IMR-90 (cell line): ENCODE results near the gene IL36G. TPM values are rescaled to one million over a fixed set of nuclear protein-coding genes. Genes with fewer than 3 reads are reported as not detected.

Source experiments
- ATAC-seq: fragments of 200-7000 bp; cut with Tn5 transposase; 2 replicates; pipeline ENCODE4 v1.9.1; 2020; ENCODE audit warnings: low read depth, mild to moderate bottlenecking, moderate library complexity
- BruUV-seq: library from RNA; stranded (reverse); fragments of 400-500 nt; replicated peaks from 2 replicates; lab custom pipeline; 2021; lab: Mats Ljungman, UMichigan
- CTCF ChIA-PET: fragments of 300-600 bp; formaldehyde crosslinking; extraction: SDS; loops from one replicate; lab custom pipeline; 2021; ENCODE audit warnings: antibody characterized with exemption; lab: Yijun Ruan, JAX
- POLR2A ChIA-PET: fragments of 300-600 bp; sonication (Branson Sonifier 250); formaldehyde crosslinking; loops from one replicate; lab custom pipeline; 2022; ENCODE audit warnings: antibody characterized with exemption; ENCODE audit not compliant: unreplicated experiment; lab: Charles Lee
- DNase-seq: peaks from one replicate; pipeline ENCODE4 v3.0.0; 2013
- H2AFZ ChIP-seq: replicated peaks from 2 replicates; pipeline ENCODE3; 2013; ENCODE audit warnings: low read length, mild to moderate bottlenecking; ENCODE audit not compliant: poor library complexity
- H2AK5ac ChIP-seq: 2 replicates; pipeline ENCODE4 v1.6.1; 2013; ENCODE audit warnings: low read depth, low read length, inconsistent platforms
- H2AK9ac ChIP-seq: replicated peaks from 2 replicates; pipeline ENCODE3; 2013; ENCODE audit warnings: mild to moderate bottlenecking, low read depth, low read length, moderate library complexity; ENCODE audit not compliant: poor library complexity
- H2BK120ac ChIP-seq: 2 replicates; pipeline ENCODE4 v1.6.1; 2013; ENCODE audit warnings: low read depth, low read length, inconsistent platforms
- H2BK15ac ChIP-seq: 3 replicates; pipeline ENCODE4 v1.6.1; 2013; ENCODE audit warnings: low read depth, low read length, inconsistent platforms
- H2BK20ac ChIP-seq: 2 replicates; pipeline ENCODE4 v1.6.1; 2013; ENCODE audit warnings: low read depth, mild to moderate bottlenecking, inconsistent platforms, low read length, moderate library complexity
- H2BK5ac ChIP-seq: 2 replicates; pipeline ENCODE4 v1.6.1; 2013; ENCODE audit warnings: mild to moderate bottlenecking, low read depth, low read length, inconsistent platforms; ENCODE audit not compliant: poor library complexity, severe bottlenecking
- H3K14ac ChIP-seq: replicated peaks from 2 replicates; pipeline ENCODE4 v1.6.1; 2013; ENCODE audit warnings: low read depth, low read length, inconsistent platforms
- H3K18ac ChIP-seq: 2 replicates; pipeline ENCODE4 v1.6.1; 2013; ENCODE audit warnings: low read depth, low read length, control low read depth
- H3K23ac ChIP-seq: 2 replicates; pipeline ENCODE4 v1.6.1; 2013; ENCODE audit warnings: low read depth, low read length, inconsistent platforms
- H3K27ac ChIP-seq: 2 replicates; pipeline ENCODE4 v1.5.1; 2013; ENCODE audit warnings: mild to moderate bottlenecking, control low read depth, low read length; ENCODE audit not compliant: insufficient read depth
- H3K27me3 ChIP-seq: 2 replicates; pipeline ENCODE4 v1.6.1; 2013; ENCODE audit warnings: low read length; ENCODE audit not compliant: control insufficient read depth, insufficient read depth
- H3K36me3 ChIP-seq: 2 replicates; pipeline ENCODE4 v1.6.1; 2013; ENCODE audit warnings: low read length, mixed read lengths; ENCODE audit not compliant: control insufficient read depth, insufficient read depth
- H3K4ac ChIP-seq: 2 replicates; pipeline ENCODE4 v1.6.1; 2013; ENCODE audit warnings: low read depth, low read length, inconsistent platforms
- H3K4me1 ChIP-seq: 2 replicates; pipeline ENCODE4 v1.6.1; 2013; ENCODE audit warnings: low read length, mixed read lengths; ENCODE audit not compliant: control insufficient read depth, insufficient read depth
- H3K4me2 ChIP-seq: 2 replicates; pipeline ENCODE4 v1.6.1; 2013; ENCODE audit warnings: low read depth, mild to moderate bottlenecking, control low read depth, low read length, moderate library complexity
- H3K4me3 ChIP-seq: 2 replicates; pipeline ENCODE4 v1.5.1; 2013; ENCODE audit warnings: low read depth, mild to moderate bottlenecking, control low read depth, low read length, moderate library complexity; ENCODE audit not compliant: insufficient read depth
- H3K56ac ChIP-seq: 2 replicates; pipeline ENCODE4 v1.6.1; 2013; ENCODE audit warnings: low read length, inconsistent platforms; ENCODE audit not compliant: insufficient read depth; ENCODE audit errors: extremely low read depth
- H3K79me1 ChIP-seq, 2 experiments: 2 replicates each; pipeline ENCODE4 v1.6.1; 2013; ENCODE audit warnings: low read length in 2 of 2, inconsistent platforms in 1 of 2, low read depth in 1 of 2
- H3K9ac ChIP-seq: 2 replicates; pipeline ENCODE4 v1.6.1; 2013; ENCODE audit warnings: low read depth, low read length, control low read depth
- H3K9me1 ChIP-seq: 2 replicates; pipeline ENCODE4 v1.6.1; 2013; ENCODE audit warnings: low read length, inconsistent platforms; ENCODE audit not compliant: insufficient read depth
- H3K9me3 ChIP-seq: 2 replicates; pipeline ENCODE4 v1.6.1; 2013; ENCODE audit warnings: low read length; ENCODE audit not compliant: control insufficient read depth, insufficient read depth
- H4K20me1 ChIP-seq: 2 replicates; pipeline ENCODE4 v1.6.1; 2013; ENCODE audit warnings: low read length, inconsistent platforms; ENCODE audit not compliant: insufficient read depth
- H4K5ac ChIP-seq: 2 replicates; pipeline ENCODE4 v1.6.1; 2013; ENCODE audit warnings: mild to moderate bottlenecking, low read depth, low read length, control low read depth
- H4K8ac ChIP-seq, 2 experiments: 2 replicates each; pipeline ENCODE4 v1.6.1; 2013; ENCODE audit warnings: low read depth in 2 of 2, low read length in 2 of 2, control low read depth in 1 of 2, inconsistent platforms in 1 of 2
- H4K91ac ChIP-seq: 2 replicates; pipeline ENCODE4 v1.6.1; 2013; ENCODE audit warnings: low read depth, low read length, inconsistent platforms; ENCODE audit not compliant: insufficient read depth
- BHLHE40 ChIP-seq: fragments of 150-350 bp; IDR thresholded peaks from 2 replicates; pipeline ENCODE4 v1.6.1; 2016; ENCODE audit warnings: mild to moderate bottlenecking, low read depth, low read length
- CEBPB ChIP-seq: IDR thresholded peaks from 2 replicates; pipeline ENCODE4 v1.6.1; 2012; ENCODE audit warnings: low read depth, low read length, improper control_type of control experiment
- CHD1 ChIP-seq: IDR thresholded peaks from 2 replicates; pipeline ENCODE4 v1.6.1; 2012; ENCODE audit warnings: low read depth, low read length, improper control_type of control experiment
- CTCF ChIP-seq: conservative IDR thresholded peaks from 2 replicates; pipeline ENCODE4 v1.5.1; 2012; ENCODE audit warnings: mild to moderate bottlenecking, low read depth, low read length, improper control_type of control experiment
- FOS ChIP-seq: fragments of 150-350 bp; IDR thresholded peaks from 2 replicates; pipeline ENCODE4 v1.6.1; 2016; ENCODE audit warnings: low read depth, low read length
- MAFK ChIP-seq: IDR thresholded peaks from 2 replicates; pipeline ENCODE4 v1.6.1; 2012; ENCODE audit warnings: low read depth, low read length, improper control_type of control experiment
- MAZ ChIP-seq: IDR thresholded peaks from 2 replicates; pipeline ENCODE4 v1.6.1; 2012; ENCODE audit warnings: low read depth, mild to moderate bottlenecking, low read length, improper control_type of control experiment, moderate library complexity, borderline replicate concordance
- MXI1 ChIP-seq: IDR thresholded peaks from 2 replicates; pipeline ENCODE4 v1.6.1; 2012; ENCODE audit warnings: low read depth, mild to moderate bottlenecking, low read length, moderate library complexity, borderline replicate concordance
- NFE2L2 ChIP-seq: fragments of 150-350 bp; IDR thresholded peaks from 2 replicates; pipeline ENCODE4 v1.6.1; 2016; ENCODE audit warnings: low read depth, mild to moderate bottlenecking, low read length
- POLR2A ChIP-seq: IDR thresholded peaks from 2 replicates; pipeline ENCODE4 v1.6.1; 2012; ENCODE audit warnings: mild to moderate bottlenecking, low read depth, low read length
- RCOR1 ChIP-seq: IDR thresholded peaks from 2 replicates; pipeline ENCODE4 v1.6.1; 2012; ENCODE audit warnings: mild to moderate bottlenecking, low read length, improper control_type of control experiment; ENCODE audit not compliant: insufficient replicate concordance
- RFX5 ChIP-seq: IDR thresholded peaks from 2 replicates; pipeline ENCODE4 v1.8.0; 2012; ENCODE audit warnings: low read depth, mild to moderate bottlenecking, low read length, moderate library complexity
- USF2 ChIP-seq: fragments of 150-350 bp; IDR thresholded peaks from 2 replicates; pipeline ENCODE4 v1.6.1; 2017; ENCODE audit warnings: mild to moderate bottlenecking, antibody characterized with exemption, low read length, low read depth
- dilution Hi-C: fragments of 300-500 bp; cut with HindIII; formaldehyde crosslinking; loops from one replicate; pipeline ENCODE4 v1.14.3; 2018; ENCODE audit warnings: low sequenced_read_pairs; ENCODE audit not compliant: unreplicated experiment
- in situ Hi-C: fragments of 300-500 bp; cut with MboI; formaldehyde crosslinking; loops from 3 replicates; pipeline ENCODE4 v1.14.3; 2019; ENCODE audit warnings: low sequenced_read_pairs, inconsistent platforms, mixed read lengths
- intact Hi-C: fragments of 100-400 bp; cut with micrococcal nuclease; formaldehyde crosslinking; loops from 2 replicates; pipeline ENCODE4 v1.10.0; 2022
- polyA plus RNA-seq, 3 experiments: library from polyadenylated mRNA; depleted of rRNA; stranded (reverse); fragments of >200 nt; gene quantifications; 2 replicates each; pipeline ENCODE4 v1.2.3, GENCODE V29; 2012; ENCODE audit warnings: low replicate concordance in 1 of 3
- total RNA-seq: library from RNA; depleted of rRNA; stranded (reverse); fragments of >200 nt; gene quantifications from 2 replicates; pipeline ENCODE4 v1.2.3, GENCODE V29; 2012
- TF ChIP-seq, protein P1 (sequence below): fragments of 150-350 bp; IDR thresholded peaks from 2 replicates; pipeline ENCODE4 v1.6.1; 2016; ENCODE audit warnings: low read depth, mild to moderate bottlenecking, low read length, moderate library complexity, borderline replicate concordance

IL36G gene
- total and polyA plus RNA-seq, 2 of the 4 experiments (the other 2 are of a cell fraction) = not detected

GRCh38 chr2:112993831-112994230 lies 16.0 kb downstream of the IL36G start:
- Histone ChIP-seq H4K20me1 (no peaks in the 10 kb centered on the region), H4K5ac (no peak overlapping the region), H2AK9ac (no peak overlapping the region), H3K9me1 (no peaks in the 10 kb centered on the region), H3K23ac (no peak overlapping the region), H3K4ac (no peak overlapping the region), H2BK20ac (no peak overlapping the region), H3K56ac (no peak overlapping the region), H2BK5ac (no peak overlapping the region), H4K91ac (no peak overlapping the region), H2AK5ac (no peak overlapping the region), H3K9me3 (no peaks in the 10 kb centered on the region; the same call in 1 of the 2 replicates), H2AFZ (no peak overlapping the region), H2BK15ac (no peak overlapping the region), H4K8ac (no peak overlapping the region), H3K36me3 (no peaks in the 10 kb centered on the region), H3K14ac (no peak overlapping the region), H3K4me1 (no peaks in the 10 kb centered on the region), H3K27me3 (0 out of 2 replicates have a peak, but pooled peaks cover 1% of the 10 kb centered on the region), H2BK120ac (no peak overlapping the region), H3K18ac (no peak overlapping the region), H3K4me3 (no peak overlapping the region), H3K27ac (no peak overlapping the region), H3K79me1 (no peaks in the 10 kb centered on the region), H3K9ac (no peak overlapping the region), H3K4me2 (no peak overlapping the region)
- TF ChIP-seq RCOR1 (no peak), CTCF (no peak), MXI1 (no peak), CHD1 (no peak), USF2 (no peak), FOS (no peak), MAFK (no peak), MAZ (no peak), RFX5 (no peak), BHLHE40 (no peak), POLR2A (no peak), CEBPB (no peak), NFE2L2 (no peak)
- TF ChIP-seq, protein P1, sequence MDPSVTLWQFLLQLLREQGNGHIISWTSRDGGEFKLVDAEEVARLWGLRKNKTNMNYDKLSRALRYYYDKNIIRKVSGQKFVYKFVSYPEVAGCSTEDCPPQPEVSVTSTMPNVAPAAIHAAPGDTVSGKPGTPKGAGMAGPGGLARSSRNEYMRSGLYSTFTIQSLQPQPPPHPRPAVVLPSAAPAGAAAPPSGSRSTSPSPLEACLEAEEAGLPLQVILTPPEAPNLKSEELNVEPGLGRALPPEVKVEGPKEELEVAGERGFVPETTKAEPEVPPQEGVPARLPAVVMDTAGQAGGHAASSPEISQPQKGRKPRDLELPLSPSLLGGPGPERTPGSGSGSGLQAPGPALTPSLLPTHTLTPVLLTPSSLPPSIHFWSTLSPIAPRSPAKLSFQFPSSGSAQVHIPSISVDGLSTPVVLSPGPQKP = no peak
- DNase-seq (no peak), ATAC-seq (no peak)
- dilution Hi-C loops = no loop called here
- ChIA-PET CTCF (no interaction called here), POLR2A (no interaction called here)
- in situ Hi-C loops = no loop called here
- no TSS peak for BruUV-seq
- intact Hi-C loops = no loop called here
